B cell (primary cell): Measurements from ENCODE around the gene MYO1B. TPM values are rescaled to one million over a fixed set of nuclear protein-coding genes. Genes with fewer than 3 reads are reported as not detected.

Experiments
- ATAC-seq: fragments of 200-7000 bp; cut with Tn5 transposase; one replicate; pipeline ENCODE4 v1.10.0; 2021; ENCODE audit warnings: low read depth, mild to moderate bottlenecking, moderate number of reproducible peaks, moderate library complexity
- CTCF ChIA-PET: fragments of 350-600 bp; sonication (Branson Sonifier 250); formaldehyde crosslinking; loops from one replicate; lab custom pipeline; 2021; ENCODE audit warnings: antibody characterized with exemption, inconsistent platforms; lab: Charles Lee
- POLR2A ChIA-PET: fragments of 350-600 bp; sonication (Branson Sonifier 250); formaldehyde crosslinking; loops from one replicate; lab custom pipeline; 2021; ENCODE audit warnings: antibody characterized with exemption; lab: Charles Lee
- DNase-seq: peaks from one replicate; pipeline ENCODE4 v3.0.0; 2013
- H2AFZ ChIP-seq: 2 replicates; pipeline ENCODE4 v1.6.1; 2012; ENCODE audit warnings: mild to moderate bottlenecking, low read depth, low read length; ENCODE audit not compliant: insufficient read depth, poor library complexity, severe bottlenecking
- H3K27ac ChIP-seq, 2 donors: 1 replicate in 1 of 2; 2 replicates in 1 of 2; pipeline ENCODE4 v1.5.1; 2012 to 2013; ENCODE audit warnings: low read length in 2 of 2, mild to moderate bottlenecking in 2 of 2, moderate library complexity in 1 of 2
- H3K27me3 ChIP-seq, 4 experiments: fragments of 200-600 bp in 1 of 4; sonication (generic) in 1 of 4; replicated peaks in 1 of 4; 1 replicate in 2 of 4; 2 replicates in 2 of 4; pipeline versions ENCODE4 v1.6.1 to v1.7.0; 2013 to 2016; ENCODE audit warnings: low read length in 3 of 4, mild to moderate bottlenecking in 2 of 4, mixed read lengths in 1 of 4, moderate library complexity in 1 of 4; ENCODE audit not compliant: insufficient read depth in 4 of 4, control insufficient read depth in 3 of 4; ENCODE audit errors: control extremely low read depth in 1 of 4
- H3K36me3 ChIP-seq, 2 experiments: replicated peaks in 1 of 2; 1 replicate in 1 of 2; 2 replicates in 1 of 2; pipeline versions ENCODE4 v1.6.1 to v1.7.1; 2013; ENCODE audit warnings: low read length in 1 of 2; ENCODE audit not compliant: insufficient read depth in 2 of 2, control insufficient read depth in 1 of 2; ENCODE audit errors: control extremely low read depth in 1 of 2, extremely low read depth in 1 of 2
- H3K4me1 ChIP-seq, 2 donors: fragments of 200-600 bp in 1 of 2; sonication (generic) in 1 of 2; 1 replicate in 1 of 2; 2 replicates in 1 of 2; pipeline versions ENCODE4 v1.5.1 to v1.6.1; 2013 to 2017; ENCODE audit warnings: low read length in 2 of 2; ENCODE audit not compliant: control insufficient read depth in 2 of 2, insufficient read depth in 2 of 2
- H3K4me2 ChIP-seq: replicated peaks from 2 replicates; pipeline ENCODE3; 2012; ENCODE audit warnings: mild to moderate bottlenecking, low read depth, low read length; ENCODE audit not compliant: poor library complexity, severe bottlenecking
- H3K4me3 ChIP-seq, 5 experiments: fragments of 200-600 bp in 1 of 5; sonication (generic) in 1 of 5; 1 replicate in 3 of 5; 2 replicates in 2 of 5; pipeline versions ENCODE4 v1.5.1 to v1.7.0; 2011 to 2016; ENCODE audit warnings: low read length in 4 of 5, mild to moderate bottlenecking in 4 of 5, low read depth in 2 of 5, control low read depth in 1 of 5, moderate library complexity in 1 of 5; ENCODE audit not compliant: insufficient read depth in 1 of 5; ENCODE audit errors: control extremely low read depth in 1 of 5, extremely low read depth in 1 of 5
- H3K79me2 ChIP-seq: fragments of 200-600 bp; sonication (generic); one replicate; pipeline ENCODE4 v1.6.0; 2016; ENCODE audit warnings: low read length; ENCODE audit not compliant: control insufficient read depth, insufficient read depth
- H3K9ac ChIP-seq: fragments of 200-600 bp; sonication (generic); 2 replicates; pipeline ENCODE4 v1.6.1; 2017; ENCODE audit warnings: mild to moderate bottlenecking, low read length, moderate library complexity
- H3K9me3 ChIP-seq, 3 donors: one replicate each; pipeline versions ENCODE4 v1.6.1 to v1.7.1; 2013; ENCODE audit warnings: low read length in 2 of 3; ENCODE audit not compliant: control insufficient read depth in 2 of 3, insufficient read depth in 1 of 3; ENCODE audit errors: control extremely low read depth in 1 of 3
- H4K20me1 ChIP-seq: 2 replicates; pipeline ENCODE4 v1.6.0; 2012; ENCODE audit warnings: mild to moderate bottlenecking, low read length; ENCODE audit not compliant: insufficient read depth, control insufficient read depth, poor library complexity, severe bottlenecking
- H3K27ac Mint-ChIP-seq: one replicate; pipeline ENCODE4 v1.8.0; 2021; ENCODE audit warnings: mixed read lengths
- H3K27me3 Mint-ChIP-seq: one replicate; pipeline ENCODE4 v1.8.0; 2021; ENCODE audit warnings: mixed read lengths
- H3K4me1 Mint-ChIP-seq: one replicate; pipeline ENCODE4 v1.8.0; 2021; ENCODE audit warnings: mixed read lengths
- H3K4me3 Mint-ChIP-seq: one replicate; pipeline ENCODE4 v1.8.0; 2021; ENCODE audit warnings: mixed read lengths
- H3K9me3 Mint-ChIP-seq: one replicate; pipeline ENCODE4 v1.8.0; 2022; ENCODE audit warnings: mixed read lengths; ENCODE audit not compliant: insufficient read depth
- EZH2 ChIP-seq: IDR thresholded peaks from 2 replicates; pipeline ENCODE4 v1.6.1; 2012; ENCODE audit warnings: borderline replicate concordance, low read depth, mild to moderate bottlenecking, moderate library complexity, low read length; ENCODE audit not compliant: insufficient read depth, poor library complexity, severe bottlenecking
- WGBS: methylation state at CpG from one replicate; pipeline ENCODE4 v1.1.5; 2013; ENCODE audit warnings: missing lambda C conversion rate; ENCODE audit not compliant: insufficient coverage; 5-methylcytosine and 5-hydroxymethylcytosine counted together
- intact Hi-C: fragments of 100-400 bp; cut with micrococcal nuclease; formaldehyde crosslinking; loops from one replicate; pipeline ENCODE4 v1.10.0; 2022
- polyA plus RNA-seq: library from polyadenylated mRNA; depleted of rRNA; stranded (reverse); fragments of >200 nt; gene quantifications from 2 replicates; pipeline ENCODE4 v1.2.3, GENCODE V29; 2012
- total RNA-seq, 2 donors: library from RNA; stranded (reverse); fragments of 120-200 nt in 1 of 2; gene quantifications; 1 replicate in 1 of 2; 2 replicates in 1 of 2; pipeline versions ENCODE4 v1.2.3 to v1.2.4, GENCODE V29; 2013 to 2022
- TF ChIP-seq, protein P1 (sequence below): fragments of 200-600 bp; IDR thresholded peaks from one replicate; pipeline ENCODE4 v1.8.0; 2022; ENCODE audit warnings: antibody characterized with exemption, mild to moderate bottlenecking

The MYO1B gene
- total and polyA plus RNA-seq, 2 donors (not counting 1 experiment from before 2014, with no cell fraction given): 0.67 to 4.4 TPM

DNA sequence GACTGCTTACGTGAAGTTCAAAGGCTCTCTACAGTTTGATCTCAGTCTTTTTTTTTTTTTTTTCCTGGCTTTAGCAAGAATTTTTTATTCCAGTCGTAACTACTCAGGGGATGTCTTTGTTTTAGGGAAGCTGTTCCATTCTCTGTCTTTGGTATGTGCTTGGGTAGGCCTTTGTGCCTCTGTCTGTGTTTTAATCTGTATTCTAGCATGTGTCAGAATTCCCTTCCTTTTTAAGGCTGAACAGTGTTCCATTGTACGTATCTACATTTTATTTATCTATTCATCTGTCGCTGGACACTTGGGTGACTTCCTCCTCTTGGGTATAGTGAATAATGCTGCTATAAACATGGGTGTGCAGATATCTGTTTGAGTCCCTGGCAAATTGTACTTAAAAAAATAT is 42.6 kb downstream of the MYO1B start:
- H3K27ac Mint-ChIP-seq: no peak overlapping the region
- no peak for TF ChIP-seq EZH2
- TF ChIP-seq, protein P1, sequence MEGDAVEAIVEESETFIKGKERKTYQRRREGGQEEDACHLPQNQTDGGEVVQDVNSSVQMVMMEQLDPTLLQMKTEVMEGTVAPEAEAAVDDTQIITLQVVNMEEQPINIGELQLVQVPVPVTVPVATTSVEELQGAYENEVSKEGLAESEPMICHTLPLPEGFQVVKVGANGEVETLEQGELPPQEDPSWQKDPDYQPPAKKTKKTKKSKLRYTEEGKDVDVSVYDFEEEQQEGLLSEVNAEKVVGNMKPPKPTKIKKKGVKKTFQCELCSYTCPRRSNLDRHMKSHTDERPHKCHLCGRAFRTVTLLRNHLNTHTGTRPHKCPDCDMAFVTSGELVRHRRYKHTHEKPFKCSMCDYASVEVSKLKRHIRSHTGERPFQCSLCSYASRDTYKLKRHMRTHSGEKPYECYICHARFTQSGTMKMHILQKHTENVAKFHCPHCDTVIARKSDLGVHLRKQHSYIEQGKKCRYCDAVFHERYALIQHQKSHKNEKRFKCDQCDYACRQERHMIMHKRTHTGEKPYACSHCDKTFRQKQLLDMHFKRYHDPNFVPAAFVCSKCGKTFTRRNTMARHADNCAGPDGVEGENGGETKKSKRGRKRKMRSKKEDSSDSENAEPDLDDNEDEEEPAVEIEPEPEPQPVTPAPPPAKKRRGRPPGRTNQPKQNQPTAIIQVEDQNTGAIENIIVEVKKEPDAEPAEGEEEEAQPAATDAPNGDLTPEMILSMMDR: no peak
- H3K9me3 Mint-ChIP-seq: no peaks in the 10 kb centered on the region
- intact Hi-C loops: no loop called here
- ChIA-PET POLR2A (interaction anchor here (0.6 kb wide), 1 partner anchor 279 kb away, joined by 3 read pairs; no protein-coding TSS in a partner anchor), CTCF (interaction anchor here (0.7 kb wide), 1 partner anchor 1140 kb away, joined by 5 read pairs; no protein-coding TSS in a partner anchor)
- Histone ChIP-seq H4K20me1 (no peaks in the 10 kb centered on the region), H3K9ac (no peak overlapping the region), H3K27ac (no peak overlapping the region), H3K79me2 (peaks cover 13% of the 10 kb centered on the region), H3K27me3 (no peaks in the 10 kb centered on the region), H3K36me3 (no peaks in the 10 kb centered on the region), H3K9me3 (no peaks in the 10 kb centered on the region), H2AFZ (no peak overlapping the region), H3K4me2 (no peak overlapping the region), H3K4me1 (peaks cover 0 to 10% of the 10 kb centered on the region in 2 donors), H3K4me3 (no peak overlapping the region)
- DNase-seq (no peak), ATAC-seq (no peak)
- no peak overlapping the region for H3K4me3 Mint-ChIP-seq
- H3K4me1 Mint-ChIP-seq: peaks cover 15% of the 10 kb centered on the region
- 88% methylated on average over 1 of the region's 4 CpGs for WGBS
- peaks cover 1% of the 10 kb centered on the region for H3K27me3 Mint-ChIP-seq

DNA sequence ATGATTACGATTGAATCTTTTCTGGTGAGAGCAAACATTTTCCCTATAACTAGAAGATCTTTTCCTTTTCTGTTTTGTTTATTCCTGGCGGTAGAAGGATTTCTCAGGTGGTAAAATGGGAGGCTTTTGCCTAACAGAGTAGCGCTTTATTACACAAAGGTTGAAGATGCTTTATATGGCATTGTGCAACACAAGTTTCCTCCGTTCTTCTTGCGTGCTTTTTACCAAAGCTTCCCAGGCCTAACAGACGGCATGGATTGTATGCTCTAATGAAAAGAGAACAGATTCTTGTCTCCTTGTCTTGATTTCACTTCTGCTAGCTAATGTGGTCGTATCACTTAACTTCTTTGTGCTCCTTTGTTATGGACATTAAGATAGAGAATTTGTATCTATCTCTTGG is 43.8 kb downstream of the MYO1B start:
- POLR2A ChIA-PET: no interaction called here
- no peak overlapping the region for H3K4me3 Mint-ChIP-seq
- Histone ChIP-seq H3K27me3 (no peaks in the 10 kb centered on the region), H3K4me1 (peaks cover 0 to 10% of the 10 kb centered on the region in 2 donors), H3K4me2 (no peak overlapping the region), H3K9me3 (no peaks in the 10 kb centered on the region), H3K9ac (no peak overlapping the region), H3K4me3 (no peak overlapping the region), H3K27ac (no peak overlapping the region), H2AFZ (no peak overlapping the region), H3K79me2 (peaks cover 13% of the 10 kb centered on the region), H3K36me3 (no peaks in the 10 kb centered on the region), H4K20me1 (no peaks in the 10 kb centered on the region)
- intact Hi-C loops: no loop called here
- 92% methylated on average over 2 of the region's 7 CpGs for WGBS
- TF ChIP-seq, protein P1: no peak
- TF ChIP-seq EZH2: no peak
- peaks cover 4% of the 10 kb centered on the region for H3K27me3 Mint-ChIP-seq
- CTCF ChIA-PET: no interaction called here
- DNase-seq: no peak
- peaks cover 11% of the 10 kb centered on the region for H3K4me1 Mint-ChIP-seq
- ATAC-seq: no peak
- no peaks in the 10 kb centered on the region for H3K9me3 Mint-ChIP-seq
- H3K27ac Mint-ChIP-seq: no peak overlapping the region
